RWPE1 (cell line): ENCODE data around the gene IKBKE.
A peak's percentile ranks its signal among the peaks of the same experiment; 100 is the strongest.

Source experiments
- CTCF ChIA-PET: fragments of 350-600 bp; sonication (Branson Sonifier 250); formaldehyde crosslinking; extraction: SDS; loops from one replicate; lab custom pipeline; 2021; lab: Yijun Ruan, JAX
- POLR2A ChIA-PET: fragments of 400-600 bp; formaldehyde crosslinking; extraction: SDS; loops from one replicate; lab custom pipeline; 2020; ENCODE audit warnings: antibody characterized with exemption; ENCODE audit not compliant: low non-redundant PET; lab: Yijun Ruan, JAX
- DNase-seq: peaks from one replicate; pipeline ENCODE4 v3.0.0; 2012; ENCODE audit warnings: low spot score
- H3K27ac ChIP-seq: fragments of 450-650 bp; 2 replicates; pipeline ENCODE4 v1.5.1; 2017
- CTCF ChIP-seq: fragments of 450-650 bp; conservative IDR thresholded peaks from 2 replicates; pipeline ENCODE4 v1.5.1; 2017; ENCODE audit warnings: low read depth, mild to moderate bottlenecking

The IKBKE gene

GRCh38 chr1:206456577-206457370, 13.5 kb upstream of the IKBKE start:
- no peak for TF ChIP-seq CTCF
- DNase-seq = peak; percentile 70
- ChIA-PET POLR2A (no interaction called here), CTCF (no interaction called here)
- peak overlapping the region; percentile 50; the same call in 1 of the 2 replicates for H3K27ac ChIP-seq

- DNase-seq = no peak
- CTCF ChIA-PET = no interaction called here
- TF ChIP-seq CTCF = no peak
- POLR2A ChIA-PET = no interaction called here
- H3K27ac ChIP-seq = peak overlapping the region; percentile 39; the same call in 1 of the 2 replicates
Observed at GRCh38 chr1:206457408-206458120, 12.7 kb upstream of the IKBKE start.

GRCh38 chr1:206459703-206460102, 10.6 kb upstream of the IKBKE start:
- no peak overlapping the region for H3K27ac ChIP-seq
- no peak for DNase-seq
- ChIA-PET POLR2A (no interaction called here), CTCF (interaction anchor here (0.7 to 1.3 kb wide), 5 partner anchors 20 to 449 kb away, joined by 3 to 5 read pairs (median 3); no protein-coding TSS in a partner anchor)
- TF ChIP-seq CTCF = no peak

GRCh38 chr1:206460836-206461426, 9.3 kb upstream of the IKBKE start:
- H3K27ac ChIP-seq = no peak overlapping the region
- DNase-seq = no peak
- ChIA-PET CTCF (interaction anchor here (0.5 to 2.3 kb wide), 12 partner anchors 10 to 510 kb away, joined by 3 to 29 read pairs (median 6); partner anchors contain the start of gene IKBKE), POLR2A (interaction anchor here (0.5 kb wide), 1 partner anchor 17 kb away, joined by 3 read pairs; no protein-coding TSS in a partner anchor)
- TF ChIP-seq CTCF = no peak

- CTCF ChIA-PET = interaction anchor here (0.5 to 2.3 kb wide), 24 partner anchors 9 to 572 kb away, joined by 3 to 29 read pairs (median 4); partner anchors contain the start of genes IKBKE and RASSF5
- POLR2A ChIA-PET = interaction anchor here (0.5 kb wide), 1 partner anchor 16 kb away, joined by 3 read pairs; no protein-coding TSS in a partner anchor
- H3K27ac ChIP-seq = no peak overlapping the region
- TF ChIP-seq CTCF = peak; percentile 88
- DNase-seq = peak; percentile 81
Observed at GRCh38 chr1:206461602-206462455, 8.4 kb upstream of the IKBKE start.
